ENCODE results near the gene ZNF710.

ZNF710 gene

GRCh38 chr15:89993349-89993748 lies 7.8 kb upstream of the ZNF710 start:
- DNase-seq (ENCODE audit: low read depth) = no peak

- DNase-seq (ENCODE audit: low read depth) = no peak
Observed at GRCh38 chr15:89997079-89997478, 4.0 kb upstream of the ZNF710 start.

DNA sequence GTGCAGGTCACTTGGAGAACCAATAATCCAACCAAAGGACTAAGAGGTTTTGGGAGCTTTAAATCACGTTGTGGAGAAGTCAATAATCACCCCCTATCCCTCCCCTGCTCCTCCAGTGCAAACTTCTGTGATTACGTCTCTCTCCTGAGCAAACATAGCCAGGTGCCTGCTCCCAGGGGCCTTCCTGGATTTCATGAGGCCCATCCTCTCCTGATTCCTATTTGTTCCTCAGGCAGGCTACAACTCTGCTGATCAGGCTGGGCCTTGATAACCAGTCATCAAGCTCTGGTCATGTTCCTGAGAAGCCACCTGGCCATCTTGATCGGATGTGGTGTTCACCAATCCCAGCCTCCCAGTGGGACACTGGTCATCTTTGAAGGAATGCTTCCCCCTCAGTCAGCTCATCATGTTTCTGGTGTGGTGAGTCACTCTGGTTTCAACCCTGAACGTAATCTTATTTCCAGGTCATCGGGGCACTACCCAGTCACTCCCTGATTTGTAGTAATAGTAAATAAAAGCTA lies 2.9 kb upstream of the ZNF710 start:
- DNase-seq (ENCODE audit: low read depth) = no peak

GRCh38 chr15:89998923-89999675 lies 2.0 kb upstream of the ZNF710 start:
- DNase-seq (ENCODE audit: low read depth) = no peak

DNA sequence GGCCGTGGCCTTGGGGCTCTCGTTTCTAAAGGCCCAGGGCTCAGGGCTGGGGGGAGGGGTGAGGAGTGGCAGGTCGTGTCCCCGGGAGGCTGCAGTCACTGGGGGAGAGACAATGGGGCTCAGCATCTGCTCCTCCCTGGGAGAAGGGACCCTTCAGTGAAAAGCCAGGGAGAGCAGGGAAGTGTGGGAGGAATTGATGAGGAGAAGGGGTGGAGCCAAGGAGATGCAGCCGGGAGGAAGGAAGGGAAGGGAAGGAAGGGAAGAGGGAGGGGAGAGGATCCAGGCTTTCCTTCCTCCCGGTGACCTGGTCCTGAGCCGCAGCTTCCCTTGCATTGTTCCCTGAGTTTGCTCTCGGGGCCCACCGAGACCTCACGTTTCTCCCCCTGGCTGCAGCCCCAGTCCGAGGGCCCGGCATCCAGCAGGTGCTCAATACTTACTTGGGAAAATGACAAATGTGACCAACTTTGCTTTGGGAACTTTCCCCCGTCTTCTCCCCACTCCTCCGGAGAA lies 1.4 kb upstream of the ZNF710 start:
- no peak for DNase-seq (ENCODE audit: low read depth)

- DNase-seq (ENCODE audit: low read depth) = no peak
Observed at GRCh38 chr15:90000186-90001001, 730 bp upstream of the ZNF710 start.

GRCh38 chr15:90001683-90002427 lies 731 bp downstream of the ZNF710 start:
- peak; percentile 53 for DNase-seq (ENCODE audit: low read depth)

DNA sequence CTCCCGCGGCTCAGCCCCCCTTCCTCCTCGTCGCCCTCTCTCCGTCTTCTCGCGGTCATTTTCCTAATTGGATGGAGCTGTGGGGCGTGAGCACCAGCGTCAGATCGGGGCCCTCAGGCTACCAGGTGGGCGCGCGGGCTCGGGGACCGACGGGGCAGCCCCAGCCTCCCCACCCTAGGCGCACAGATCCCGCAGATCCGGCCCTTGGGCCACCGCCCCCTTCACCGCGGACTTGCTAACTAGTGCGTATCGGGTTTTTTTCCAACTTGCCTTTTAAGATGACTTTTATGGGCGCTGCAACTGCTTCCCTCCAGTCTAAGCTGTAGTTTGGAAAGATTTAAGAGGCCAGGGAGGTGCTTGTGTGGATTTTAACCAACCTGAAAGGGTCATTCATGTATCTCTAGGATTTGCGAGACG lies 1.3 kb downstream of the ZNF710 start:
- no peak for DNase-seq (ENCODE audit: low read depth)

DNA sequence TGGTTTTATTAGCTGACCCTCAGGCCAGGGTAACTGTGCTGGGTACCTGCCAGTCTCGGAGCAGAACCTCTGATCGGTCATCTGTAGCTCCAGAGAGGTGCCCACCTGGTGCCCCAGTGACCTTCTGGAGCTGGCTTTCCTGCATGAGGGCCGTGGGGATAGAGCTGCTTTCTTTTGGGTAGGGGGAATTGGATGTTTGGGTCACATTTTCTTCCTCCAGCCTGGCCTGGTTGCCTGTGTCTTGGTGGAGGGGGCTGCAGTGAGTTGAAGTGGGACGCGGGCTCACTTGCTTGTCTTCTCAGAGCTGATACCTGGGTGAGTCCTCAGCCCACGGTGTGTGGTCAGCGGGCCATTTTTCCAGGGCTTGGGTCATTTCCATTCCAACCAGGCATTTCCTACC lies 2.6 kb downstream of the ZNF710 start:
- DNase-seq (ENCODE audit: low read depth) = no peak

DNA sequence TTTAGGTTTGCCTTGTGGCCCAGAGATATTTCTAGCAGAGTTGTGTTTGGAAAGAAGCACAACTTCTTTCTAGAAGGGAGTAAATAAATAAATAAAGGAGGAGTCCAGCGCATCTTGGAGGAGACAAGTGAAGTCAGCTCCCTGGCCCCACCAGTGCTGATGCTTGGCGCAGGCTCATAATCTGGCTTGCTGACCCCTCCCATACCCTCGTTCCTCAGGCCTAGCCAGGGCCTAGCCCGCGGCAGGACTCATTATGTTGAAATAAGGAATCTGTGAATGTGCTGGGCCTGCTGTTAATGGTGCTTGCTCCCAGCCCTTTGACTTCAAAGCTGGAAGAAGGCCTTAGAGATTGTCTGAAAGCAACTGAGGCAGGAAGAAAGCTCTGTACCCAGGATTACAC lies 3.1 kb downstream of the ZNF710 start:
- DNase-seq (ENCODE audit: low read depth) = no peak

- DNase-seq (ENCODE audit: low read depth) = no peak
Observed at GRCh38 chr15:90004671-90005070, 3.5 kb downstream of the ZNF710 start.

- DNase-seq (ENCODE audit: low read depth) = no peak
Observed at GRCh38 chr15:90006217-90007075, 5.3 kb downstream of the ZNF710 start.

- no peak for DNase-seq (ENCODE audit: low read depth)
Observed at GRCh38 chr15:90007076-90007460, 5.9 kb downstream of the ZNF710 start.

DNA sequence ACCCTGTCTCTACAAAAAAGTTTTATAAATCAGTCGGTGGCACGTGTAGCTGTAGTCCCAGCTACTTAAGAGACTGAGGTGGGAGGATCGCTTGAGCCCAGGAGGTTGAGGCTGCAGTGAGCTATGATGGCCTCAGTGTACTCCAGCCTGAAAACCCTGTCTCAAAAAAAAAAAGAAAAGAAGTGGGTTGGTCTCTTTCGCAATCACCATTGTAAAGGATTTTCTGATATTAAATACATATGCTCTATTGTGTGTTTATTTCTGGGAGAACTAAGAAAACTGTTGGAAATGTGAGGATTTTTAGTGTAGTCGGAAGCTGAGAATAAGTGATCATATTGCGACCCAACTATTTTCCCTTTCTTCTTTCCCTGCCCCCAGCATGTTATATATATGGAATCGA lies 7.5 kb downstream of the ZNF710 start:
- no peak for DNase-seq (ENCODE audit: low read depth)

GRCh38 chr15:90009301-90010022 lies 8.3 kb downstream of the ZNF710 start:
- no peak for DNase-seq (ENCODE audit: low read depth)

GRCh38 chr15:90011705-90012104 lies 10.6 kb downstream of the ZNF710 start:
- no peak for DNase-seq (ENCODE audit: low read depth)

DNA sequence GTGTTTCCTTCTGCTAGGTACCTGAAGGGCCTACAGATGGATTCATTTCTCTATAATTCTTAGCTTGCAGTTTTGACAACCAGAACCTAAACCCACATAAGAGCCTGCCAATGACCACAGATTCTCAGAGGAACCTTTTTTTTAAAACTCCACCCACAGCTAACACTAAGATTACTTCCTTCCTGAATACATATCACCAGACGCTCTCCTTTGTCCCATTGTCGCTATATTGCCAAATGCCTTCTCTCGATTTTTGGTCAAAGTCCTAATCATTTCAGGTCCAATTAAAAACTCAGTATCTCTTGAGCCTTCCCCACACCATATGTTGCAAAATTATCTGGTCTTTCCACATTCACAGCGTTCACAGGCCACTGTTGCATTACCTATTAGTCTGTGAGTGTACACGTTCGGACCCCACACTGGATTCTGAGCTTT lies 12.4 kb downstream of the ZNF710 start:
- no peak for DNase-seq (ENCODE audit: low read depth)

DNA sequence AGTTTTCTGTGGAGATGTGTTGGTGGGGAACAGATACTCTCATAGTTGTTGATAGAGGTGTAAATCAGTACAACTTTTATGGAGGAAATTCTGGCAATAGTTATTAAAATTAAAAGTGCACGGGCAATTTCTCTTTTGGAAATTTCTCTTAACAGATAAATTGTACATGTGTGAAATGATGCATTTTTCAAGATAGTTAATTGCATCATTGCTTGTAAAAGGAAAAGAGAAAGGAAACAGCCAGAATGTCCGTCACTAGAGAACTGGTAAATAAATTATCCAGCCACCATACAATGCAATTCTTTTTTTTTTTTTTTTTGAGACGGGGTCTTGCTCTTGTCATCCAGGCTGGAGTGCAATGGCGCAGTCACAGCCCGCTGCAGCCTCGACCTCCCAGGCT lies 14.2 kb downstream of the ZNF710 start:
- DNase-seq (ENCODE audit: low read depth) = no peak

DNA sequence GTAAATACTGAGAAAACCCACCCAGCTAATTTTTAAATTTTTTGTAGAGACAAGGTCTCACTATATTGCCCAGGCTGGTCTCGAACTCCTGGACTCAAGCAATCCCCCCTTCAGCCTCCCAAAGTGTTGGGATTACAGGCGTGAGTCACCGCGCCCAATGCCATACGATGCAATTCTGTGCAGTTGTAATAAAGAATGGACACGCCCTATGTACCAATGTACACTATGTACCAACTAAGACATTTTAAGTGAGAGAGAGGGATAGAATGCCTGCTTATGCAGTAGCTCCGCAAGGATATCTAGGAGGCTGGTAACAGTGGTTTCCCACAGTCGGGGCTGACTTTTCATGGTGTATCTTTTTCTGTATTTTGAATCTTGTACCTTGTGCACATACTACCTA lies 14.6 kb downstream of the ZNF710 start:
- DNase-seq (ENCODE audit: low read depth) = no peak

DNA sequence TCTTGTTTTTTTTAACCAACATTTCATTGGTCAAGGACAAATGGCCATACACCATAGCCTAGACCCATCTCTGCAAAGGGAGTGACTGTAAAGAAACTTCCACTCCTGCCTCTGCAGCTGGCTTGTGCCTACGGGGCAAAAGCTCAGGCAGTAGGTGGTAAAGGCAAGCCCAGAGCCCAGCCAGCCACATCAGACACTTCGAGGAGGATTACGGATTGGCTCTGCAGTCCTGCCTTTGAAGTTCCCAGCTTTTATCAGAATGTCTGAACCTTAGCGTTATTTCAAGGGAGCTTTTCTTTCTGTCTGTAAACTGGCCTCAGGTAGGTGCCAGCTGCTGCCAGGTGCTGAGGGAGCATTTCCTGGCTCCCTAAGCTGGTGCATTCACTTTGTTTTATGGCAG lies 15.6 kb downstream of the ZNF710 start:
- DNase-seq (ENCODE audit: low read depth) = no peak

All from stimulated activated CD8-positive, alpha-beta memory T cell treated with anti-CD3 and anti-CD28 coated beads, Interleukin-12 subunit alpha, Interleukin-12 subunit beta, amount 100 ng/mL, for 4 hours (primary cell).